ENCODE measurements around the gene CTCFL. TPM values are rescaled to one million over a fixed set of nuclear protein-coding genes. Genes with fewer than 3 reads are reported as not detected.

CTCFL gene
- total and polyA plus RNA-seq, 7 donors, result 0.36 TPM; not detected in 6

GRCh38 chr20:57536771-57537724 lies 12.1 kb upstream of the CTCFL start:
- DNase-seq, result peak; percentile 26
- 25 to 59% methylated on average over 4 of the region's 4 CpGs for WGBS, 2 donors
- intact Hi-C loops (cut with DNase I), result no loop called here
- TF ChIP-seq CTCF (IDR thresholded peaks at IDR 0.05) (no peak), POLR2AphosphoS5 (IDR thresholded peaks at IDR 0.05) (no peak), POLR2A (IDR thresholded peaks at IDR 0.05) (no peak), EP300 (IDR thresholded peaks at IDR 0.05) (no peak)
- Histone ChIP-seq H3K36me3 (no peaks in the 10 kb centered on the region), H3K27ac (no peak overlapping the region), H3K9me3 (peaks cover 2 to 7% (median 3%) of the 10 kb centered on the region in 4 donors), H3K27me3 (peaks cover 0 to 7% (median 0%) of the 10 kb centered on the region in 3 donors), H3K4me3 (no peak overlapping the region), H3K4me1 (peaks cover 0 to 2% (median 0%) of the 10 kb centered on the region in 4 donors)

DNA sequence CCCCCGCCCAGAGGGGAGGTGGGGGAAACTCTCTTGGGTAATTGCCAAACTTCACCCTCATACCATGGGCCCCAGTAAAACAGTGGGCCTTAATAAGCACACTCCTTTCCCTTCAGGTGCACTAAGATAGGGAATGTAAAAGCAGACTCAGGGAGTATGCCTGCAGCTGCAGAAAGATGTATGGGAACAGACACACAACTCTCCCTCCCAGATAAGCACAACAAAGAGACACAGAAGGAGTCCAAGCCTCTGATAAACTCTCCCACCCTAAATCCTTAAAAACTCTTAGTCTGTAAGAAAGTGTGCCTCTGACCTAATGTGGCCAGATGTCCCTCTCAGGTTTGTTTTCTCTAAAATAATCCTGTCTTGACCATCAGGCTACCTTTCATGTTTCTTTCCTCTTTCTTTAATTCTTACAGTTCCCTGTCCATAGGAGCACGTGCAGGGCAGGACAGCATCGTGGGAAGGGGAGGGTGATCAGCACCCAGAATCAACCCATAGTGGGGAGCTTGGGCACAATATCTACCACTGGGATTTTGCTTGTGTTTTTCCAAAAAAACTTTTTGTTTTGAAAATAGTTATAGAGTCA lies 11.3 kb upstream of the CTCFL start:
- Histone ChIP-seq H3K4me1 (peaks cover 0 to 6% (median 0%) of the 10 kb centered on the region in 4 donors), H3K9me3 (peaks cover 2 to 7% (median 3%) of the 10 kb centered on the region in 4 donors), H3K36me3 (no peaks in the 10 kb centered on the region), H3K27ac (no peak overlapping the region), H3K4me3 (no peak overlapping the region), H3K27me3 (peaks cover 0 to 7% (median 0%) of the 10 kb centered on the region in 3 donors)
- TF ChIP-seq CTCF (IDR thresholded peaks at IDR 0.05), result no peak
- TF ChIP-seq POLR2A (IDR thresholded peaks at IDR 0.05), result no peak
- TF ChIP-seq EP300 (IDR thresholded peaks at IDR 0.05), result no peak
- TF ChIP-seq POLR2AphosphoS5 (IDR thresholded peaks at IDR 0.05), result no peak
- DNase-seq, result peak; percentile 8
- intact Hi-C loops (cut with DNase I), result no loop called here
- 78 to 82% methylated on average over 3 of the region's 3 CpGs for WGBS, 2 donors

DNA sequence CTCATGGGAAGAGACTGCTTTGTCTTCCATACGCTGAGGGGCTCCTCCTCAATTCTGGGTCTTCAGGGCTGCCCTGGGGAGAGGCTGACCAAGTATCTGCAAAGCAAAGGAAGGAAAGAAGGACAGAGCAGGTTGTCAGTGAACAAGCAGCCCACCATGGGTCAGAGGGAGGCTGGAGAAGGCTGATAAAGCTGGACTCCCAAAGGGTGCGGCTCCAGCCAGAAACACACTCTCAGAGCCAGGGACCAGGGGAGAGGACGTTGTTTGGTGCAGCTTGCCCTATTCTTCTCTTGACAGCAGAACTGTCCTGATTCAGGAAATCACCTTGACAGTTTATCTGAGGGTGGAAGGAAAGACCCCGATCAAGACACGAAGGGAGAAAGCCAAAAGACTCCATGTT lies 10.4 kb upstream of the CTCFL start:
- TF ChIP-seq POLR2A (IDR thresholded peaks at IDR 0.05), result no peak
- Histone ChIP-seq H3K4me3 (no peak overlapping the region), H3K27me3 (peaks cover 0 to 7% (median 0%) of the 10 kb centered on the region in 3 donors), H3K4me1 (peaks cover 0 to 8% (median 3%) of the 10 kb centered on the region in 4 donors), H3K36me3 (no peaks in the 10 kb centered on the region), H3K9me3 (peaks cover 2 to 7% (median 3%) of the 10 kb centered on the region in 4 donors), H3K27ac (no peak overlapping the region)
- WGBS, 2 donors, result 81 to 86% methylated on average over 5 of the region's 5 CpGs
- peak; percentile 17 for DNase-seq
- intact Hi-C loops (cut with DNase I), result no loop called here

DNA sequence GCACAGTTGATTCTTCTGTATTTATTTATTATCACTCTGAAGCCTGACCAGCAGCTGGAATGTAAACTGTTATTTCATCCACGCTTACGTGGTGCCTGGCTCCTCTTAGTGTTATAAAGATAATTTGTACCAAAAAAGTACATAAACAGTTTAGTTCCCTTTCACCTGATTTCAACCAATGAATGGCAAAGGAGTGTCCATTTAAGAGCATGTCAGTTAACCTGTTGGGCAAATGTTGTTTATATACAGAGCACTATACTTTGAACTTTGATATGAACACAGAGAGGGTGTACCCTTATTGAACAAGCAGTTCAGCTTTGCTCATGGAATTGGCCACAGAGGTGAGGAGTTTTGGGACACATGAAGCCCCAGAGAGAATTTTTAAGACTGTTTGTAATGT lies 7.2 kb upstream of the CTCFL start:
- no peaks in the 10 kb centered on the region for H3K36me3 ChIP-seq
- H3K9me3 ChIP-seq, result peaks cover 0 to 7% (median 0%) of the 10 kb centered on the region in 4 donors
- DNase-seq, result peak; percentile 12
- H3K4me1 ChIP-seq, result peaks cover 0 to 13% (median 8%) of the 10 kb centered on the region in 4 donors
- peaks cover 0 to 7% (median 0%) of the 10 kb centered on the region in 3 donors for H3K27me3 ChIP-seq
- H3K4me3 ChIP-seq, result no peak overlapping the region
- H3K27ac ChIP-seq, result no peak overlapping the region
- intact Hi-C loops (cut with DNase I), result no loop called here
- TF ChIP-seq EP300 (IDR thresholded peaks at IDR 0.05), result no peak
- no peak for TF ChIP-seq POLR2A (IDR thresholded peaks at IDR 0.05)
- no peak for TF ChIP-seq CTCF (IDR thresholded peaks at IDR 0.05)
- no peak for TF ChIP-seq POLR2AphosphoS5 (IDR thresholded peaks at IDR 0.05)
- 10 to 63% methylated on average over 2 of the region's 2 CpGs for WGBS, 2 donors

Data from sigmoid colon (tissue), 7 donors.